K562 (cell line): ENCODE data around the gene KNL1. TPM values are rescaled to one million over a fixed set of nuclear protein-coding genes. Genes with fewer than 3 reads are reported as not detected.

Source experiments
- FOXA1 ChIP-seq: fragments of 450-650 bp; IDR thresholded peaks from 2 replicates; pipeline ENCODE4 v1.6.1; 2016; ENCODE audit warnings: mild to moderate bottlenecking, borderline replicate concordance
- FOXJ3 ChIP-seq: sonication (generic); formaldehyde crosslinking; IDR thresholded peaks from 2 replicates; pipeline ENCODE4 v1.4.0; 2020; ENCODE audit warnings: mild to moderate bottlenecking, missing genetic modification reagents
- NCOA1 ChIP-seq: fragments of 450-650 bp; IDR thresholded peaks from 2 replicates; pipeline ENCODE4 v1.6.1; 2016; ENCODE audit warnings: low read depth
- SETDB1 ChIP-seq: IDR thresholded peaks from one replicate; pipeline ENCODE4 v1.6.1; 2012; ENCODE audit warnings: low read length, control low read depth, inconsistent platforms
- SMAD1 ChIP-seq: fragments of 150-350 bp; IDR thresholded peaks from 2 replicates; pipeline ENCODE4 v1.6.1; 2014; ENCODE audit warnings: low read length, low read depth; ENCODE audit not compliant: partially characterized antibody
- SMAD3 ChIP-seq: fragments of 450-650 bp; formaldehyde crosslinking; conservative IDR thresholded peaks from 2 replicates; pipeline ENCODE4 v1.4.0; 2020; ENCODE audit warnings: mild to moderate bottlenecking
- U2AF2 ChIP-seq: fragments of 200-400 bp; formaldehyde crosslinking; optimal IDR thresholded peaks from 2 replicates; pipeline ENCODE3; 2017; ENCODE audit warnings: low read depth, mild to moderate bottlenecking, low read length
- ZBTB33 ChIP-seq: sonication (generic); formaldehyde crosslinking; IDR thresholded peaks from 2 replicates; pipeline ENCODE4 v1.8.1; 2023; ENCODE audit warnings: mild to moderate bottlenecking, missing genetic modification reagents
- ZEB2 ChIP-seq: fragments of 450-650 bp; IDR thresholded peaks from 2 replicates; pipeline ENCODE4 v1.6.1; 2016
- ZNF146 ChIP-seq: IDR thresholded peaks from one replicate; pipeline ENCODE4 v1.6.1; 2018; ENCODE audit warnings: missing compliant biosample characterization; ENCODE audit not compliant: unreplicated experiment
- ZNF24 ChIP-seq: fragments of 450-650 bp; IDR thresholded peaks from 2 replicates; pipeline ENCODE4 v1.6.1; 2016
- polyA plus RNA-seq, 8 experiments: library from polyadenylated mRNA; depleted of rRNA in 4 of 8; stranded (reverse) in 5 of 8; unstranded in 3 of 8; fragments of >200 nt; fragmentation: Nextera tagmentation in 2 of 8; fragmentation: Illumina TruSeq in 1 of 8; extraction: Ambion mirVana in 2 of 8; extraction: Trizol in 1 of 8; gene quantifications; 2 replicates each; pipeline versions ENCODE4 v1.2.1 to v1.2.3, GENCODE V29; 2011 to 2014; ENCODE audit warnings: inconsistent platforms in 1 of 8, missing spikeins in 1 of 8
- total RNA-seq, 7 experiments: library from RNA; depleted of rRNA in 6 of 7; stranded (reverse); fragments of >200 nt in 6 of 7; fragmentation: Illumina TruSeq in 2 of 7; extraction: Trizol in 2 of 7; gene quantifications; 2 replicates each; pipeline versions ENCODE4 v1.2.1 to v1.2.3, GENCODE V29; 2011 to 2021; ENCODE audit warnings: low replicate concordance in 1 of 7
- TF ChIP-seq, protein P1 (sequence below): fragments of 450-650 bp; IDR thresholded peaks from 2 replicates; pipeline ENCODE4 v1.6.1; 2016; ENCODE audit warnings: low read depth, mild to moderate bottlenecking, moderate library complexity
- TF ChIP-seq, protein P2 (sequence below), 2 experiments: fragments of 450-650 bp in 1 of 2; sonication (generic) in 1 of 2; formaldehyde crosslinking in 1 of 2; IDR thresholded peaks in 1 of 2; conservative IDR thresholded peaks in 1 of 2; 2 replicates each; pipeline versions ENCODE4 v1.6.1 to v1.8.1; 2016 to 2023; ENCODE audit warnings: mild to moderate bottlenecking in 2 of 2, moderate library complexity in 2 of 2, inconsistent platforms in 1 of 2, missing genetic modification reagents in 1 of 2
- TF ChIP-seq, protein P3 (sequence below): fragments of 250-450 bp; sonication (Bioruptor Pico); IDR thresholded peaks from 2 replicates; pipeline ENCODE4 v1.9.0; 2021; ENCODE audit warnings: mild to moderate bottlenecking, inconsistent platforms
- TF ChIP-seq, protein P4 (sequence below): fragments of 450-650 bp; IDR thresholded peaks from 2 replicates; pipeline ENCODE4 v1.6.1; 2018; ENCODE audit not compliant: partially characterized antibody

Gene KNL1
- total and polyA plus RNA-seq, 9 of the 15 experiments (the other 6 are each of a cell fraction or from before 2014, with no cell fraction given) = 14.5 to 65.4 (median 34.6) TPM

- TF ChIP-seq ZBTB33 (CRISPR knock-in tag) (no peak), FOXA1 (no peak), U2AF2 (no peak), ZNF146 (CRISPR knock-in tag) (no peak), NCOA1 (no peak), SMAD3 (no peak), ZNF24 (peak; percentile 20; the same call in 1 of the 2 replicates), SMAD1 (no peak), FOXJ3 (CRISPR knock-in tag) (no peak), ZEB2 (no peak), SETDB1 (no peak)
- TF ChIP-seq, protein P1, sequence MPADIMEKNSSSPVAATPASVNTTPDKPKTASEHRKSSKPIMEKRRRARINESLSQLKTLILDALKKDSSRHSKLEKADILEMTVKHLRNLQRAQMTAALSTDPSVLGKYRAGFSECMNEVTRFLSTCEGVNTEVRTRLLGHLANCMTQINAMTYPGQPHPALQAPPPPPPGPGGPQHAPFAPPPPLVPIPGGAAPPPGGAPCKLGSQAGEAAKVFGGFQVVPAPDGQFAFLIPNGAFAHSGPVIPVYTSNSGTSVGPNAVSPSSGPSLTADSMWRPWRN = no peak
- TF ChIP-seq, protein P2, sequence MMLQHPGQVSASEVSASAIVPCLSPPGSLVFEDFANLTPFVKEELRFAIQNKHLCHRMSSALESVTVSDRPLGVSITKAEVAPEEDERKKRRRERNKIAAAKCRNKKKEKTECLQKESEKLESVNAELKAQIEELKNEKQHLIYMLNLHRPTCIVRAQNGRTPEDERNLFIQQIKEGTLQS (IDR thresholded peaks at IDR 0.05) = peak; percentile 72
- TF ChIP-seq, protein P2 (CRISPR knock-in tag; conservative IDR thresholded peaks at IDR 0.05) = no peak
- TF ChIP-seq, protein P3, sequence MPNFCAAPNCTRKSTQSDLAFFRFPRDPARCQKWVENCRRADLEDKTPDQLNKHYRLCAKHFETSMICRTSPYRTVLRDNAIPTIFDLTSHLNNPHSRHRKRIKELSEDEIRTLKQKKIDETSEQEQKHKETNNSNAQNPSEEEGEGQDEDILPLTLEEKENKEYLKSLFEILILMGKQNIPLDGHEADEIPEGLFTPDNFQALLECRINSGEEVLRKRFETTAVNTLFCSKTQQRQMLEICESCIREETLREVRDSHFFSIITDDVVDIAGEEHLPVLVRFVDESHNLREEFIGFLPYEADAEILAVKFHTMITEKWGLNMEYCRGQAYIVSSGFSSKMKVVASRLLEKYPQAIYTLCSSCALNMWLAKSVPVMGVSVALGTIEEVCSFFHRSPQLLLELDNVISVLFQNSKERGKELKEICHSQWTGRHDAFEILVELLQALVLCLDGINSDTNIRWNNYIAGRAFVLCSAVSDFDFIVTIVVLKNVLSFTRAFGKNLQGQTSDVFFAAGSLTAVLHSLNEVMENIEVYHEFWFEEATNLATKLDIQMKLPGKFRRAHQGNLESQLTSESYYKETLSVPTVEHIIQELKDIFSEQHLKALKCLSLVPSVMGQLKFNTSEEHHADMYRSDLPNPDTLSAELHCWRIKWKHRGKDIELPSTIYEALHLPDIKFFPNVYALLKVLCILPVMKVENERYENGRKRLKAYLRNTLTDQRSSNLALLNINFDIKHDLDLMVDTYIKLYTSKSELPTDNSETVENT (CRISPR knock-in tag) = no peak
- TF ChIP-seq, protein P4, sequence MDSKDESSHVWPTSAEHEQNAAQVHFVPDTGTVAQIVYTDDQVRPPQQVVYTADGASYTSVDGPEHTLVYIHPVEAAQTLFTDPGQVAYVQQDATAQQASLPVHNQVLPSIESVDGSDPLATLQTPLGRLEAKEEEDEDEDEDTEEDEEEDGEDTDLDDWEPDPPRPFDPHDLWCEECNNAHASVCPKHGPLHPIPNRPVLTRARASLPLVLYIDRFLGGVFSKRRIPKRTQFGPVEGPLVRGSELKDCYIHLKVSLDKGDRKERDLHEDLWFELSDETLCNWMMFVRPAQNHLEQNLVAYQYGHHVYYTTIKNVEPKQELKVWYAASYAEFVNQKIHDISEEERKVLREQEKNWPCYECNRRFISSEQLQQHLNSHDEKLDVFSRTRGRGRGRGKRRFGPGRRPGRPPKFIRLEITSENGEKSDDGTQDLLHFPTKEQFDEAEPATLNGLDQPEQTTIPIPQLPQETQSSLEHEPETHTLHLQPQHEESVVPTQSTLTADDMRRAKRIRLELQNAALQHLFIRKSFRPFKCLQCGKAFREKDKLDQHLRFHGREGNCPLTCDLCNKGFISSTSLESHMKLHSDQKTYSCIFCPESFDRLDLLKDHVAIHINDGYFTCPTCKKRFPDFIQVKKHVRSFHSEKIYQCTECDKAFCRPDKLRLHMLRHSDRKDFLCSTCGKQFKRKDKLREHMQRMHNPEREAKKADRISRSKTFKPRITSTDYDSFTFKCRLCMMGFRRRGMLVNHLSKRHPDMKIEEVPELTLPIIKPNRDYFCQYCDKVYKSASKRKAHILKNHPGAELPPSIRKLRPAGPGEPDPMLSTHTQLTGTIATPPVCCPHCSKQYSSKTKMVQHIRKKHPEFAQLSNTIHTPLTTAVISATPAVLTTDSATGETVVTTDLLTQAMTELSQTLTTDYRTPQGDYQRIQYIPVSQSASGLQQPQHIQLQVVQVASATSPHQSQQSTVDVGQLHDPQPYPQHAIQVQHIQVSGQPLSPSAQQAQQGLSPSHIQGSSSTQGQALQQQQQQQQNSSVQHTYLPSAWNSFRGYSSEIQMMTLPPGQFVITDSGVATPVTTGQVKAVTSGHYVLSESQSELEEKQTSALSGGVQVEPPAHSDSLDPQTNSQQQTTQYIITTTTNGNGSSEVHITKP = peak; percentile 94
Measured at GRCh38 chr15:40565333-40566238, 28.5 kb upstream of the KNL1 start (continued).
